Stimulated activated CD4-positive, alpha-beta T cell treated with anti-CD3 and anti-CD28 coated beads, Interleukin-4, amount 100 ng/mL, for 48 hours (primary cell): ENCODE data around the gene IER5L.

Experiments
- DNase-seq, 2 donors: peaks; one replicate each; pipeline ENCODE4 v3.0.0-alpha.2; 2020; ENCODE audit warnings: low read depth in 2 of 2

The IER5L gene

GRCh38 chr9:129162497-129163197, 15.4 kb downstream of the IER5L start:
- DNase-seq: no peak

GRCh38 chr9:129161534-129161837, 16.6 kb downstream of the IER5L start:
- DNase-seq: no peak

GRCh38 chr9:129160712-129161533, 17.1 kb downstream of the IER5L start:
- DNase-seq: no peak

- no peak for DNase-seq
These were observed 21.9 kb downstream of the IER5L start for GRCh38 chr9:129156163-129156562.

GRCh38 chr9:129154866-129155477, 23.1 kb downstream of the IER5L start:
- DNase-seq: no peak

- DNase-seq: no peak
These were observed 26.6 kb downstream of the IER5L start for GRCh38 chr9:129151469-129151868.

- DNase-seq: no peak
These were observed 27.3 kb downstream of the IER5L start for GRCh38 chr9:129150672-129151211.

GRCh38 chr9:129150122-129150521, 27.9 kb downstream of the IER5L start:
- DNase-seq: no peak

GRCh38 chr9:129149442-129149841, 28.6 kb downstream of the IER5L start:
- no peak for DNase-seq

- no peak for DNase-seq
These were observed 29.4 kb downstream of the IER5L start for GRCh38 chr9:129148463-129149204.

GRCh38 chr9:129146441-129146941, 31.6 kb downstream of the IER5L start:
- DNase-seq: no peak

GRCh38 chr9:129145841-129146292, 32.2 kb downstream of the IER5L start:
- DNase-seq: no peak

GRCh38 chr9:129145316-129145715, 32.7 kb downstream of the IER5L start:
- DNase-seq: no peak

GRCh38 chr9:129143031-129143927, 34.8 kb downstream of the IER5L start:
- peak; percentile 70 to 72 for DNase-seq

GRCh38 chr9:129142138-129142935, 35.7 kb downstream of the IER5L start:
- no peak for DNase-seq

- no peak for DNase-seq
These were observed 36.7 kb downstream of the IER5L start for GRCh38 chr9:129141066-129142041.

GRCh38 chr9:129140397-129141065, 37.5 kb downstream of the IER5L start:
- peak in 1 of 2 donors; percentile 10 for DNase-seq

- peak; percentile 59 to 77 for DNase-seq
These were observed 38.1 kb downstream of the IER5L start for GRCh38 chr9:129139993-129140396.
